NCI-H345 (cell line): ENCODE results near the gene SLC7A11.
A peak's percentile ranks its signal among the peaks of the same experiment; 100 is the strongest.

Experiments used
- DNase-seq: peaks from one replicate; lab custom pipeline; 2025; lab: John Stamatoyannopoulos, UW

The SLC7A11 gene

DNA sequence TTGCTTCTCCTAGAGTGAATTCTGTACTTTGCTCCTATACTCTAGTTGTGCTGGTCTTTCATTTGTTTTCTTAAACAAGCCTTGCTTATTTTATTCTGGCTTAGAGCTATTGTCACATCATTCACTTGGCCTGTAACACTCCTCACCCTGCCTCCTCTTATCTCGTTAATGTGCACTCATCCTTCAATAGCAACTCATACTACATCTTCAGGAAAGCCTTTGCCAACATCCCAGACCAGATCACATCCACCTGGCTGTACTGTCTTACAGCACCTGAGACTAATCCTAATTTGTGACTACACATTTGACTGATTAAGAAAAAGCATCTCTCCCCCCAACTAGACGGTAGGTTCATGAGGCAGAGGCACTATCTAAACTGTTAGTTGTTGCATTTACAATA, 80.8 kb downstream of the SLC7A11 start:
- no peak for DNase-seq

DNA sequence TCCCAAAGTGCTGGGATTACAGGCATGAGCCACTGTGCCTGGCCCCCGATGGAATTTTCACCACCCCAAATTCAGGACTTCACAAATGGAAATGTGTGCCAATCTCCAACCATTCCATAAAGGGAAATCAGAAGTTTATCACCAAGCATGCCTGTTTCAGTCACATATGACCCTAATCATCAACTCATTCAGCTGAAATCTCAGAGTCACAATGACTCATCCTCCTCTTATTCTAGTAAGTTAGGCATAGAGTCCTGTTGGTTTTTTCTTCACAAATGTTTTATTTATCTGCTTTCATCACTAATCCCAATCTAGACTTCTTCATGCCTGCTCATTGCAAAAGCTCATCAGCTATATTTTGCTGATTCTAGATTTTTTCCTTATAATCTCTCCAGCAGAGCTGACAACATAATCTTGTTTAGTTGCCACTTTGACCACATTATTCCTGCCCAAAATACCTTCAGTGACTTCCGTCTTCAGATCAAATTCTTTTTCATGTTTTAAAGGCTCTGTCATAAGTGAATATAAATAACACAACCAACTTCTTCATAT, 83.3 kb downstream of the SLC7A11 start:
- no peak for DNase-seq

DNA sequence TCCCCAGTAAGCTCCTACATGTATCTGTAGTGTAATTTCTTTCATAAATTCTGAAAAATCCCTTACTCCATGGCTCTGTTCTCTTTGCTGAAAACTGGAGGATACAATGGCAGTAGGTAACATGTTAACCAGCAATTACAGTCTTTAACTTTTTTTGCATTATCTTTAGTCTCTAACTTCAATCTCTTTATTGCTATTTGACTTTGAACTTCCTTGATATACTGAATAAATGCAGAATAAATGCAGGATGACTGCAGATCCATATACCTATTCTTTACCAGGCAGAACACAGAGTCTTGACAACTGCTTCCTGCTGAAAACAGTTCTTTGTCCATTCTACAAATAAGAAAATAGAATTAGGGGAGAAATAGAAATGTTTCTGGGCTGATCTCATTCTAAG, 101.3 kb downstream of the SLC7A11 start:
- DNase-seq, result no peak

DNA sequence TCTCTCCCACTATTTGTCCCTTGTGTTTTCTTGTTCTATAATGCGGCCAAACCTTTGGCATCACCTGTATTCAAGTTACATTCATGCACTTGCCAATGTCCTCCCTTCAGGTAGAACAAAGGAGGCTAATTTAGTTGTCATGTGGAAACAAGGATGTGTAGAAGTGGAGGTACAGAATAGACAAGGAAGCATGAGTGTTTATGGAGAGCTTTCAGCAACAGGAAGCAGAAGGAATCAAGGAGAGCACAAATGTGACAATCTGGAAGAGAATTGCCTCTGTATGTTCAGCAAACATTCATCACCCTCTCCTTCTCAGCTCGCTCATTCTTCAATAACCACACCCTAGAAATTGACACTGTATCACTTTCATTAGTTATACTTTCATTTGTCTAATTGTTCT, 103.4 kb downstream of the SLC7A11 start:
- peak; percentile 46 for DNase-seq

DNA sequence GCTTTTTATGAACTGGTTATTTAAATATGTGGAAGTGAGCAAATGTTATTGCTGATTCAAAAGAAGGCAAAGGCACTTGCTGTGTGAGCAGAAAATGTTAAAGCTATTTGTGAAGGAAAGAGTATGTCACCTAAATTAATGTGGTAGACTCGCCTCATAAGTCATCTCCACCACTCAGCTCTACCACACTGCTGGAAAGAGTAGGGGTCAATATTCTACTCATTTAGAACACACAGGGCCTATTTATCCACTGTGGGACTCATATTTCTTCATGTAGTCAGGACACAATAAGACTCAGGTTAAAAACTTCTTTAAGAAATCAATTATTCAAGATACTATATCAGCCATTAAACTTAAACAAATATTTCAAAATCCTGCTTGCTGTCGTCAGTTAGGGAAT, 106.5 kb downstream of the SLC7A11 start:
- no peak for DNase-seq

DNA sequence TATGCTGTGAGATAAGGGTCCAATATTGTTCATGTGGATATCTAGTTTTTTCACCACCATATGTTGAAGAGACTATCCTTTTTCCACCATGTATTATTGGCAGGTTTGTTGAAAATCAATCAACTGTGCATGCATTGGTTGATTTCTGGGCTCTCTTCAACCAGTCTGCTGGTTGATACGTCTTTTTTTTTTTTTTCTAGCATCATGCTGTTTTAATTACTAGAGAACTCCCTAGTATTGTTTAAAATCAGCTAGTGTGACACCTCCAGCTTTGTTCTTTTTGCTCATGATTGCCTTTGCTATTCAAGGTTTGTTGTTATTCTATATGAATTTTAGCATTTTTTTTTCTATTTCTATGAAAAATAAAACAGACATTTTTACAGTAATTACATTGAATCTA, 123.9 kb downstream of the SLC7A11 start:
- no peak for DNase-seq

DNA sequence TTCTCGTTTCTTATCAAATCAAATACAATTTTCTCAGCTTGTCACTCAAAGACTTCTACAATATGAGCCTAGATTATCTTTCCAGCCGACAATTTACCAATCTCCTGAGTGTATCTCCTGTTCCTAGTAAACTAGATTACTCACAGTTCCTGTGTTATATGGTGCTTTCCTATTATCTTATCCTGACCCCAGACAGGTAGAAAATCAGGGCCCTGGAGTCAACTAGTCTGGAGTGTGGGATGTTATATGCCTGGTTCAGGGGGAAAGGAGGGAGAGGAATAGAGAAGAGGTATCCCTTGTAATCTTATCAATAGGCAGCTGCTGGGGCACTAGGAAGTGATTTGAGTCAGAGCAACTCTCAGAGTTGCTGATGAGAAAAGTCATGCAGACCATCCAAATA, 127.1 kb downstream of the SLC7A11 start:
- no peak for DNase-seq

DNA sequence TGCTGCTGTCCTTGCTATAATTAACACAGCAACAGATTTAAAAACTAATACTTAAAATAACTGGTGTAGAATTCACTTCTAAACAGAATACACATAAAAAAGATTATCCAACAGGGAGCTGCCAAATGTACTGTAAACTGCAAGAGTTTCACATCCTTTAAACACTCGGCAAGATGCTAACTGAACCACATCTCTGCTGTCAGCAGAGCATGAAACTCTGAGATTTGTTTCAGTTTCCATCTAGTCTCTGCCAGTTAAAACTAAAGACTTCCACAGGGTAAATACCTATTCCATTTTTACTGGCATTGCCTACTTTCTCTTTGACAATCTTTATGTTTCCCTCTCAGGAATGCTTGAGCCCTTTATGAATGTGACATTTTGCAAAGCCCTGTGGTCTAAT, 127.7 kb downstream of the SLC7A11 start:
- no peak for DNase-seq
